Stimulated activated CD8-positive, alpha-beta memory T cell treated with anti-CD3 and anti-CD28 coated beads, Interleukin-12 subunit alpha, Interleukin-12 subunit beta, amount 100 ng/mL, for 24 hours (primary cell): ENCODE results near the gene ZDHHC8.
"Not testable (repeated sequence)": the region's sequence is repeated elsewhere in the genome, so short reads cannot be mapped to it uniquely, and the experiment has no call there.

Source experiments
- DNase-seq: peaks from one replicate; pipeline ENCODE4 v3.0.0-alpha.2; 2020; ENCODE audit errors: extremely low read depth

ZDHHC8 gene

GRCh38 chr22:20145206-20145831 lies 13.7 kb downstream of the ZDHHC8 start:
- no peak for DNase-seq

- no peak for DNase-seq
These were observed 14.2 kb downstream of the ZDHHC8 start for GRCh38 chr22:20145832-20146223.

- DNase-seq: no peak
These were observed 15.2 kb downstream of the ZDHHC8 start for GRCh38 chr22:20146777-20147176.

GRCh38 chr22:20147237-20147988 lies 15.8 kb downstream of the ZDHHC8 start:
- DNase-seq: no peak

GRCh38 chr22:20148414-20148813 lies 16.8 kb downstream of the ZDHHC8 start:
- no peak for DNase-seq

- no peak for DNase-seq
These were observed 17.9 kb downstream of the ZDHHC8 start for GRCh38 chr22:20149257-20150250.

GRCh38 chr22:20150381-20151275 lies 19.0 kb downstream of the ZDHHC8 start, which contains the start of gene CCDC188:
Gene CCDC188, minus strand, starts transcription at chr22:20151055. Its CDS starts 69 bp downstream, at chr22:20150986.
- no peak for DNase-seq

GRCh38 chr22:20151276-20151588 lies 19.6 kb downstream of the ZDHHC8 start:
- no peak for DNase-seq

GRCh38 chr22:20152464-20152890 lies 20.9 kb downstream of the ZDHHC8 start:
- no peak for DNase-seq

- DNase-seq: no peak
These were observed 22.3 kb downstream of the ZDHHC8 start for GRCh38 chr22:20153945-20154344.

GRCh38 chr22:20154602-20155187 lies 23.1 kb downstream of the ZDHHC8 start:
- no peak for DNase-seq

GRCh38 chr22:20155330-20156041 lies 23.9 kb downstream of the ZDHHC8 start:
- no peak for DNase-seq

GRCh38 chr22:20156042-20156389 lies 24.4 kb downstream of the ZDHHC8 start:
- DNase-seq: no peak

- DNase-seq: peak; percentile 70
These were observed 25.2 kb downstream of the ZDHHC8 start for GRCh38 chr22:20156611-20157429.

- no peak for DNase-seq
These were observed 26.0 kb downstream of the ZDHHC8 start for GRCh38 chr22:20157430-20158183.

GRCh38 chr22:20158391-20159036 lies 26.9 kb downstream of the ZDHHC8 start:
- DNase-seq: no peak

GRCh38 chr22:20159076-20159475 lies 27.5 kb downstream of the ZDHHC8 start:
- no peak for DNase-seq

- not testable (repeated sequence) for DNase-seq
These were observed 27.9 kb downstream of the ZDHHC8 start for GRCh38 chr22:20159531-20159930.
